Measurements from ENCODE around the gene XXYLT1. TPM values are rescaled to one million over a fixed set of nuclear protein-coding genes. Genes with fewer than 3 reads are reported as not detected.
A peak's percentile ranks its signal among the peaks of the same experiment; 100 is the strongest.

Gene XXYLT1
- total and polyA plus RNA-seq, 2 of the 8 experiments (the other 6 are each of a cell fraction or from before 2014, with no cell fraction given), result 18.9 to 23.8 TPM

- Histone ChIP-seq H4K20me1 (replicated peaks in 1 of 2; ENCODE audit: control insufficient read depth in 1 of 2, insufficient read depth in 2 of 2, low read length in 2 of 2) (peaks cover 1 to 4% of the 10 kb centered on the region in 2 experiments), H3K79me2 (ENCODE audit: control insufficient read depth in 1 of 2, insufficient read depth in 2 of 2, low read length in 2 of 2) (peaks cover 0 to 2% of the 10 kb centered on the region in 2 experiments; a peak in 1 of 4 replicates), H3K4me2 (ENCODE audit: insufficient read depth in 1 of 2, low read depth in 2 of 2, low read length in 2 of 2) (no peak overlapping the region), H3K9me3 (ENCODE audit: insufficient read depth in 2 of 2, low read depth in 1 of 2, low read length in 1 of 2) (no peaks in the 10 kb centered on the region), H3K4me3 (ENCODE audit: extremely low read depth in 1 of 4, insufficient read depth in 2 of 4, low read depth in 3 of 4, low read length in 4 of 4) (no peak overlapping the region), H3K9ac (replicated peaks in 1 of 4; ENCODE audit: extremely low read depth in 1 of 4, low read depth in 3 of 4, low read length in 3 of 4) (no peak overlapping the region), H3K4me1 (replicated peaks in 1 of 4; ENCODE audit: control insufficient read depth in 3 of 4, insufficient read depth in 4 of 4, low read length in 3 of 4) (peaks cover 0 to 22% (median 15%) of the 10 kb centered on the region in 4 experiments; a peak in 6 of 7 replicates), H2BK20ac (ENCODE audit: low read length) (no peak overlapping the region), H2BK5ac (ENCODE audit: low read depth, low read length) (no peak overlapping the region), H3K56ac (replicated peaks; ENCODE audit: insufficient read length, low read depth, low read length) (no peak overlapping the region), H3K36me3 (ENCODE audit: control insufficient read depth in 2 of 4, insufficient read depth in 4 of 4, low read length in 3 of 4) (no peaks in the 10 kb centered on the region), H2BK120ac (replicated peaks; ENCODE audit: low read depth, low read length) (no peak overlapping the region), H3K18ac (ENCODE audit: extremely low read depth, low read length) (no peak overlapping the region), H4K91ac (replicated peaks; ENCODE audit: insufficient read length, low read length) (no peak overlapping the region), H3K23me2 (ENCODE audit: low read depth, low read length) (no peaks in the 10 kb centered on the region), H4K5ac (ENCODE audit: insufficient read length, low read depth, low read length) (no peak overlapping the region), H3K23ac (ENCODE audit: insufficient read length) (no peak overlapping the region), H2AK5ac (ENCODE audit: low read depth, low read length) (no peak overlapping the region), H2AFZ (ENCODE audit: low read length) (no peak overlapping the region), H2BK12ac (ENCODE audit: low read depth, low read length) (no peak overlapping the region), H4K8ac (ENCODE audit: extremely low read depth, insufficient read depth, low read length) (no peak overlapping the region), H3K27me3 (replicated peaks in 1 of 4; ENCODE audit: control insufficient read depth in 3 of 4, extremely low read depth in 1 of 4, insufficient read depth in 3 of 4, low read length in 3 of 4) (no peaks in the 10 kb centered on the region; a peak in 1 of 7 replicates), H3K4ac (replicated peaks; ENCODE audit: insufficient read length, low read depth, low read length) (no peak overlapping the region), H3K14ac (ENCODE audit: insufficient read length) (no peak overlapping the region), H3K27ac (ENCODE audit: low read depth, low read length) (0 out of 2 replicates have a peak overlapping the region, but pooled peaks have one; percentile 10), H2BK15ac (ENCODE audit: low read length) (no peak overlapping the region), H3K79me1 (ENCODE audit: low read depth, low read length) (peaks cover 4% of the 10 kb centered on the region)
- FAIRE-seq (no peak), DNase-seq (ENCODE audit: low read depth in 1 of 2, low spot score in 2 of 2) (no peak)
- ChIA-PET POLR2A (ENCODE audit: partially characterized antibody) (interaction anchor here (0.9 to 2.9 kb wide), 2 partner anchors 8 to 59 kb away, joined by 3 to 9 read pairs; no protein-coding TSS in a partner anchor), CTCF (ENCODE audit: partially characterized antibody) (interaction anchor here (0.5 to 3.2 kb wide), 10 partner anchors 21 to 686 kb away, joined by 3 to 19 read pairs (median 3); no protein-coding TSS in a partner anchor)
- TF ChIP-seq CEBPB (IDR thresholded peaks at IDR 0.05; ENCODE audit: low read depth, low read length) (no peak), KDM4A (IDR thresholded peaks at IDR 0.05; ENCODE audit: low read depth, low read length, severe bottlenecking) (no peak), BRCA1 (IDR thresholded peaks at IDR 0.05; ENCODE audit: low read depth, low read length) (no peak), CREB1 (IDR thresholded peaks at IDR 0.05) (no peak), JUN (IDR thresholded peaks at IDR 0.05; ENCODE audit: low read depth, low read length) (no peak), EP300 (IDR thresholded peaks at IDR 0.05; ENCODE audit: borderline replicate concordance in 1 of 2, low read depth in 2 of 2, low read length in 2 of 2) (no peak)
- WGBS, 2 experiments (ENCODE audit: extremely low coverage in 1 of 2, insufficient coverage in 1 of 2, insufficient read length in 1 of 2, insufficient replicate concordance in 2 of 2, low coverage in 1 of 2, low lambda C conversion rate in 2 of 2, missing lambda C conversion rate in 1 of 2), result 92% methylated on average over 14 of the region's 21 CpGs; no CpG with 5 or more reads in 1 of the 2 experiments
Measured at GRCh38 chr3:195085356-195086130, 185.4 kb downstream of the XXYLT1 start.
